CD14-positive monocyte (primary cell): Measurements from ENCODE around the gene PITPNB. TPM values are rescaled to one million over a fixed set of nuclear protein-coding genes. Genes with fewer than 3 reads are reported as not detected.

Experiments used
- DNase-seq, 3 donors: peaks; one replicate each; pipeline ENCODE4 v3.0.0-alpha.2; 2011 to 2022
- H2AFZ ChIP-seq: 2 replicates; pipeline ENCODE4 v1.6.0; 2012; ENCODE audit warnings: mild to moderate bottlenecking, low read depth, low read length, inconsistent platforms; ENCODE audit not compliant: insufficient read depth, poor library complexity, severe bottlenecking
- H3K27ac ChIP-seq, 2 donors: 1 replicate in 1 of 2; 2 replicates in 1 of 2; pipeline ENCODE4 v1.5.1; 2012 to 2013; ENCODE audit warnings: low read length in 2 of 2, control low read depth in 1 of 2, inconsistent platforms in 1 of 2, low read depth in 1 of 2, mild to moderate bottlenecking in 1 of 2
- H3K27me3 ChIP-seq, 2 donors: one replicate each; pipeline versions ENCODE4 v1.6.0 to v1.6.1; 2011 to 2013; ENCODE audit warnings: low read length in 2 of 2; ENCODE audit not compliant: control insufficient read depth in 2 of 2, insufficient read depth in 2 of 2
- H3K36me3 ChIP-seq, 2 donors: replicated peaks in 1 of 2; 1 replicate in 1 of 2; 2 replicates in 1 of 2; pipeline versions ENCODE4 v1.5.1 to v1.6.1; 2012 to 2013; ENCODE audit warnings: low read length in 2 of 2, control low read depth in 1 of 2, inconsistent platforms in 1 of 2, mild to moderate bottlenecking in 1 of 2; ENCODE audit not compliant: insufficient read depth in 2 of 2, control insufficient read depth in 1 of 2
- H3K4me1 ChIP-seq, 2 donors: 1 replicate in 1 of 2; 2 replicates in 1 of 2; pipeline versions ENCODE4 v1.5.1 to v1.6.1; 2012 to 2013; ENCODE audit warnings: low read length in 2 of 2, control low read depth in 1 of 2, inconsistent platforms in 1 of 2, mild to moderate bottlenecking in 1 of 2, moderate library complexity in 1 of 2; ENCODE audit not compliant: insufficient read depth in 2 of 2, control insufficient read depth in 1 of 2
- H3K4me2 ChIP-seq: replicated peaks from 2 replicates; pipeline ENCODE3; 2012; ENCODE audit warnings: low read length, moderate library complexity, mild to moderate bottlenecking; ENCODE audit not compliant: poor library complexity, severe bottlenecking; ENCODE audit errors: extremely low read depth
- H3K4me3 ChIP-seq, 3 experiments: fragments of 200-600 bp in 1 of 3; sonication (generic) in 1 of 3; replicated peaks in 1 of 3; 1 replicate in 2 of 3; 2 replicates in 1 of 3; pipeline ENCODE4 v1.5.1; 2011 to 2013; ENCODE audit warnings: low read length in 3 of 3, mild to moderate bottlenecking in 3 of 3, control low read depth in 2 of 3, low read depth in 2 of 3, inconsistent platforms in 1 of 3, moderate library complexity in 1 of 3
- H3K79me2 ChIP-seq: 2 replicates; pipeline ENCODE4 v1.6.0; 2012; ENCODE audit warnings: mild to moderate bottlenecking, control low read depth, inconsistent platforms, low read length, moderate library complexity; ENCODE audit not compliant: insufficient read depth
- H3K9ac ChIP-seq: 2 replicates; pipeline ENCODE4 v1.6.0; 2017; ENCODE audit warnings: low read length, mild to moderate bottlenecking; ENCODE audit not compliant: insufficient read depth, poor library complexity, severe bottlenecking
- H3K9me3 ChIP-seq, 2 donors: replicated peaks in 1 of 2; 1 replicate in 1 of 2; 2 replicates in 1 of 2; pipeline versions ENCODE4 v1.5.1 to v1.6.1; 2012 to 2013; ENCODE audit warnings: low read length in 2 of 2, control low read depth in 1 of 2; ENCODE audit not compliant: control insufficient read depth in 1 of 2, insufficient read depth in 1 of 2
- H4K20me1 ChIP-seq: 2 replicates; pipeline ENCODE4 v1.6.0; 2012; ENCODE audit warnings: mild to moderate bottlenecking, low read length, control low read depth, moderate library complexity; ENCODE audit not compliant: insufficient read depth
- H3K27ac Mint-ChIP-seq, 7 donors: one replicate each; pipeline ENCODE4 v1.8.0; 2020; ENCODE audit warnings: mild to moderate bottlenecking in 7 of 7, mixed read lengths in 7 of 7, moderate library complexity in 6 of 7, inconsistent platforms in 2 of 7
- H3K27me3 Mint-ChIP-seq, 3 donors: one replicate each; pipeline ENCODE4 v1.8.0; 2021 to 2022; ENCODE audit warnings: low read depth in 3 of 3, mild to moderate bottlenecking in 3 of 3, mixed read lengths in 3 of 3, moderate library complexity in 3 of 3, inconsistent platforms in 1 of 3
- H3K36me3 Mint-ChIP-seq, 2 donors: one replicate each; pipeline ENCODE4 v1.8.0; 2020; ENCODE audit warnings: mixed read lengths in 2 of 2, inconsistent platforms in 1 of 2, mild to moderate bottlenecking in 1 of 2
- H3K4me1 Mint-ChIP-seq: one replicate; pipeline ENCODE4 v1.8.0; 2020; ENCODE audit warnings: mild to moderate bottlenecking, mixed read lengths
- H3K4me3 Mint-ChIP-seq, 2 donors: one replicate each; pipeline ENCODE4 v1.8.0; 2020; ENCODE audit warnings: mild to moderate bottlenecking in 2 of 2, mixed read lengths in 2 of 2, moderate library complexity in 1 of 2
- H3K9me3 Mint-ChIP-seq, 7 donors: one replicate each; pipeline ENCODE4 v1.8.0; 2020 to 2022; ENCODE audit warnings: mixed read lengths in 7 of 7, mild to moderate bottlenecking in 6 of 7, moderate library complexity in 6 of 7, inconsistent platforms in 2 of 7
- WGBS: methylation state at CpG from one replicate; pipeline ENCODE4 v1.1.5; 2013; ENCODE audit warnings: missing lambda C conversion rate; ENCODE audit not compliant: insufficient coverage; 5-methylcytosine and 5-hydroxymethylcytosine counted together
- intact Hi-C, 2 donors: fragments of 100-400 bp; cut with micrococcal nuclease; formaldehyde crosslinking; loops; one replicate each; pipeline versions ENCODE4 v1.15.0 to v1.15.1; 2023
- polyA plus RNA-seq, 3 donors: library from polyadenylated mRNA; depleted of rRNA in 1 of 3; unstranded in 2 of 3; stranded (reverse) in 1 of 3; fragments of 300-500 nt in 2 of 3; fragments of >200 nt in 1 of 3; fragmentation: Illumina TruSeq in 2 of 3; gene quantifications; 1 replicate in 2 of 3; 2 replicates in 1 of 3; pipeline ENCODE4 v1.2.3, GENCODE V29; 2012 to 2021
- TF ChIP-seq, protein P1 (sequence below): fragments of 200-600 bp; IDR thresholded peaks from one replicate; pipeline ENCODE4 v1.8.0; 2022; ENCODE audit warnings: antibody characterized with exemption, mild to moderate bottlenecking

Gene PITPNB
- polyA plus RNA-seq, 3 donors: 19.2 to 29.1 (median 25.2) TPM

DNA sequence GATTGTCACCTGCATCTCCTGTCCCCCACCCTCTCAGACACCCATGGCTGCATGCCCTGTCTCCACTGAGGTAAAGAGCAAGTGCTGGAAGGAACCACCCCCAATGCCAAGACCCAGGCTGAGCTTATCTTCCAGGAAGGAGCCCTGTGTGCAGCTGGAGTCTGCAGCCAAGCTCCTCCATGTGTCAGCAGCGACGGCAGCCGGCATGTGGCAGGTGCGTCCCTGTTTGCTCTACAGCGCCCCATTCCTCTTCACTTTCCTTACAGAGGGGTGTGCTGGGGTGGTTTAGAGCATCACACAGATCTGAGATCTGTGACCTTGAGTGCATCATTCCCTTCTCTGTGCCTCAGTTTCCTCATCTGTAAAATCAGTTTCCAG is 109.8 kb downstream of the PITPNB start:
- Histone ChIP-seq H3K9me3 (no peaks in the 10 kb centered on the region), H4K20me1 (no peaks in the 10 kb centered on the region), H3K27ac (no peak overlapping the region), H3K9ac (no peak overlapping the region), H3K4me2 (no peak overlapping the region), H3K27me3 (peaks cover 0 to 3% of the 10 kb centered on the region in 2 donors), H3K4me1 (no peaks in the 10 kb centered on the region), H3K36me3 (no peaks in the 10 kb centered on the region), H3K79me2 (no peaks in the 10 kb centered on the region), H3K4me3 (no peak overlapping the region), H2AFZ (no peak overlapping the region)
- Mint-ChIP-seq H3K4me3 (no peak overlapping the region), H3K9me3 (no peaks in the 10 kb centered on the region), H3K36me3 (no peaks in the 10 kb centered on the region), H3K27ac (no peak overlapping the region), H3K27me3 (peaks cover 12 to 23% (median 15%) of the 10 kb centered on the region in 3 donors), H3K4me1 (no peaks in the 10 kb centered on the region)
- no peak for DNase-seq
- intact Hi-C loops: loop anchor here (10.0 kb wide), 3 partner anchors 114 to 404 kb away; no protein-coding TSS in a partner anchor
- WGBS: no CpG with 5 or more reads among the region's 5 CpGs
- TF ChIP-seq, protein P1, sequence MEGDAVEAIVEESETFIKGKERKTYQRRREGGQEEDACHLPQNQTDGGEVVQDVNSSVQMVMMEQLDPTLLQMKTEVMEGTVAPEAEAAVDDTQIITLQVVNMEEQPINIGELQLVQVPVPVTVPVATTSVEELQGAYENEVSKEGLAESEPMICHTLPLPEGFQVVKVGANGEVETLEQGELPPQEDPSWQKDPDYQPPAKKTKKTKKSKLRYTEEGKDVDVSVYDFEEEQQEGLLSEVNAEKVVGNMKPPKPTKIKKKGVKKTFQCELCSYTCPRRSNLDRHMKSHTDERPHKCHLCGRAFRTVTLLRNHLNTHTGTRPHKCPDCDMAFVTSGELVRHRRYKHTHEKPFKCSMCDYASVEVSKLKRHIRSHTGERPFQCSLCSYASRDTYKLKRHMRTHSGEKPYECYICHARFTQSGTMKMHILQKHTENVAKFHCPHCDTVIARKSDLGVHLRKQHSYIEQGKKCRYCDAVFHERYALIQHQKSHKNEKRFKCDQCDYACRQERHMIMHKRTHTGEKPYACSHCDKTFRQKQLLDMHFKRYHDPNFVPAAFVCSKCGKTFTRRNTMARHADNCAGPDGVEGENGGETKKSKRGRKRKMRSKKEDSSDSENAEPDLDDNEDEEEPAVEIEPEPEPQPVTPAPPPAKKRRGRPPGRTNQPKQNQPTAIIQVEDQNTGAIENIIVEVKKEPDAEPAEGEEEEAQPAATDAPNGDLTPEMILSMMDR: no peak

DNA sequence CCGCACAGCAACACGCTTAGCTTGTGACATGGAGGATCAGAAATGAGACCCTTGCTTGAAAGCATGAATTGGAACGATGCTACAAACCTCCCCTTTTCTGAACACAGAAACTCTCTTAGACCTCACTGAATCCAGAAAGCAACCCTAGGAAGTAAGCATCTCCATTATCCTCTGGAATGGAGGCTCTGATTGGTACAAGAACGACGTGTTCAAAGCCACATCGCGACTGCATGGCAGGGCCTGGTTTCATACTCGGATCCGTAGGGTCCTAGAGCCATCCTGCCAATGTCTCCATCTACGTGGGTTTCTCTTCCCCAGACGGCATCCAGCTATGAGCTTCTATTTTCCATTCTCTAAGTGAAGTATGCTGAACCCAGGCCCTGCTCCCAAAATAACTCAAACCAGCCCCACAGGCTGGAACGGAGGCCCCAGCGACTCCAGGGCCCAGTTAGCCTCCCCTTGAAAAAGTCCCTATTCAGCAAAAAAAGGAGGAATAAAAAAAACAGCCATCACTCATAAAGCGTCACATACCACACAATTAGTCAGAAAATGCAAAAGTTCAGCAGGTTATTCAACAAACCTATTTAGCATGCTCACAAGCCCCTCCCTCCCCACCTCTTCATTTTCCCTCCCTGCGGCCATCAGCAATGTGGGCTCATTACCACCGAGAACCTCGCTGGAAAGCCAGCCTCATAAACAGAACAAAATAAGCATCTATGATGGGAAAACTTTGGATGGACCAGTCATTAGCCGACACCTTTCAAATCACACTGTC is 110.4 kb downstream of the PITPNB start:
- Histone ChIP-seq H3K36me3 (no peaks in the 10 kb centered on the region), H3K4me1 (no peaks in the 10 kb centered on the region), H3K27ac (no peak overlapping the region), H3K4me2 (no peak overlapping the region), H3K9me3 (no peaks in the 10 kb centered on the region), H3K79me2 (no peaks in the 10 kb centered on the region), H2AFZ (no peak overlapping the region), H3K27me3 (peaks cover 0 to 7% of the 10 kb centered on the region in 2 donors), H3K4me3 (no peak overlapping the region), H3K9ac (no peak overlapping the region), H4K20me1 (no peaks in the 10 kb centered on the region)
- 92% methylated on average over 18 of the region's 18 CpGs for WGBS
- TF ChIP-seq, protein P1: no peak
- H3K9me3 Mint-ChIP-seq: no peaks in the 10 kb centered on the region
- no peak for DNase-seq
- no peaks in the 10 kb centered on the region for H3K36me3 Mint-ChIP-seq
- H3K27ac Mint-ChIP-seq: no peak overlapping the region
- H3K4me1 Mint-ChIP-seq: no peaks in the 10 kb centered on the region
- intact Hi-C loops: loop anchor here (10.0 kb wide), 3 partner anchors 114 to 404 kb away; no protein-coding TSS in a partner anchor
- no peak overlapping the region for H3K4me3 Mint-ChIP-seq
- H3K27me3 Mint-ChIP-seq: peaks cover 16 to 24% (median 18%) of the 10 kb centered on the region in 3 donors
